ENCODE results near the gene DDR2.

GRCh38 chr1:162663086-162663485 is 30.8 kb downstream of the DDR2 start:
- no peak for TF ChIP-seq CTCF (conservative IDR thresholded peaks at IDR 0.05)
- TF ChIP-seq ZFX (IDR thresholded peaks at IDR 0.05) = no peak

All from C4-2B (cell line).